Stimulated activated CD4-positive, alpha-beta T cell treated with anti-CD3 and anti-CD28 coated beads, Interleukin-15, amount 100 ng/mL, for 48 hours (primary cell): ENCODE measurements around the gene AUP1.

ENCODE experiments used
- DNase-seq, 2 donors: peaks; one replicate each; pipeline ENCODE4 v3.0.0-alpha.2; 2020; ENCODE audit warnings: low read depth in 2 of 2

The AUP1 gene

DNA sequence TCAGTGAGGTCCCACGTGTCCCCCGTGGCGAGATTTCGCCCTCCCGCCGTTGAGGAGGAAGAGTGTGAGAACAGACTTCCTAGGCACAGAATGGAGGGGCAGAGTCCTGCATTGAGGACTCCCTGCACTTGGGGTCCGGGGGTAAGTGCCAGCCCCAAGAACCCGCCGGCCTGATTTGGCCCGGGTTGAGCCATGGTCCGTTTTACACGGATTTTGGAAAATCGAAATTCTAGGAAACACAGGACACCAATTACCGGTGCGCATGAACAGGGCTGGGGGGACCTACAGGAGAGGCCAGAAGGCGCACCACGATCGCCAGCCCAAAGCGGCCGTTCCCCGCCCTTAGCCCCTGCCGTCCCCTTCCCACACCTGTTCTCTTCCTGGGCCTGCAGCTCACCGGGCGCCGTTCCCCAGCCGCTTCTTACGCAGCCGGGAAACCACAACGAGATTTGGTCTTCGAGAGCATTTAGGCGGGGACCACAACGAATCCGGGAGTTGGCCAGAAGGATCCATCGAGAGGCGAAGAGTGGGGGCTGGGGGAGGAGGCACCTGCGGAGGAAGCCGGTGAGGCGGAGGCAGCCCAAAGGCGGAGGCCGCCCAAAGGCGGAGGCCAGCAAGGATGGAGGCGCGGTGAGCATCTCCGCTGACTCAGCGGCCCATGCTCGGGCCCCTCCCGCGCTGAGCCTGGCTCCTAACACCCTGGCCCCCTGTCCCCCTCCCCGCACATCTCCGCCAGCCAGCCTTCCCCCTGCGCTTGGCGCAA lies 15.7 kb downstream of the AUP1 start:
- DNase-seq, result no peak

DNA sequence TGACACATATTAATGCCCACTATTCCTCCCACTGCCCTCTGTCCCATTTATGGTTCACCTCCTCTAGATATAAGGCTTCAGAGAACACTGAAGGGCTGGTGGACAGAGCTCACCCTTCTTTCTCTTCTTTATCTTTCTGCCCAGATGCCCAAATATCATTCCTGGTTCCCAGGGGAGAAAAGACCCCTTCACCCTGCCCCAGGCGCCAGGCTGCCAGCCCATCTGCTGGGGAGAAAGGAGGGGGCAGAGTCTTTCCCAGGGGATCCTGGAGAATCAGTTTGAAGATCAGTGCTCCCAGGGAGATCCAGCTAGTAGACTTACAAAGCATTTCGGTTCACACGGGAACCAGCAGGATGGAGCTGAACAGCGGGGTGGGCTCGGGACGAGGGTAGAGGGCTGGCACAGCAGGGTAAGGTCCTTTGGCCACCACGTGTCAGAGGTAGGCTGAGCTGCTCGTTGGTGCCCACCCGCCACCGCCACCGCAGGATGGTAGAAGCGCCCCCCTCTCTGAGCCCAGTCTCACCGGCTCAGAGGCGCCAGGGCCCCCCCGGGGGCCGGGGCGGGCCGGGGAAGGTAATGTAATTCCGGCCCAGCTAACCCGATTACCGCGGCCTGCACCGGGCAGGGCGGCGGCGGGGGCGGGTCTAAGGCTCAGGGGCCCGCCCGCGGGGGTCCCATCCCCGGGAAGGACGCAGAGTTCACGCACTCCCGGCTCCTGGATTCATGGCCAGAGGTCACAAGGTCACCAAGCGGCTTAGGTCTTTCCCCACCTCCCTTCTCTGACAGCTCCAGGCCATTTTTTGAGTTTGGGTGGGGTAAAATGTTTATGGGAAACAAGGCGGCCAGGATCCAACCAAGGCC lies 16.5 kb downstream of the AUP1 start:
- DNase-seq, result no peak

DNA sequence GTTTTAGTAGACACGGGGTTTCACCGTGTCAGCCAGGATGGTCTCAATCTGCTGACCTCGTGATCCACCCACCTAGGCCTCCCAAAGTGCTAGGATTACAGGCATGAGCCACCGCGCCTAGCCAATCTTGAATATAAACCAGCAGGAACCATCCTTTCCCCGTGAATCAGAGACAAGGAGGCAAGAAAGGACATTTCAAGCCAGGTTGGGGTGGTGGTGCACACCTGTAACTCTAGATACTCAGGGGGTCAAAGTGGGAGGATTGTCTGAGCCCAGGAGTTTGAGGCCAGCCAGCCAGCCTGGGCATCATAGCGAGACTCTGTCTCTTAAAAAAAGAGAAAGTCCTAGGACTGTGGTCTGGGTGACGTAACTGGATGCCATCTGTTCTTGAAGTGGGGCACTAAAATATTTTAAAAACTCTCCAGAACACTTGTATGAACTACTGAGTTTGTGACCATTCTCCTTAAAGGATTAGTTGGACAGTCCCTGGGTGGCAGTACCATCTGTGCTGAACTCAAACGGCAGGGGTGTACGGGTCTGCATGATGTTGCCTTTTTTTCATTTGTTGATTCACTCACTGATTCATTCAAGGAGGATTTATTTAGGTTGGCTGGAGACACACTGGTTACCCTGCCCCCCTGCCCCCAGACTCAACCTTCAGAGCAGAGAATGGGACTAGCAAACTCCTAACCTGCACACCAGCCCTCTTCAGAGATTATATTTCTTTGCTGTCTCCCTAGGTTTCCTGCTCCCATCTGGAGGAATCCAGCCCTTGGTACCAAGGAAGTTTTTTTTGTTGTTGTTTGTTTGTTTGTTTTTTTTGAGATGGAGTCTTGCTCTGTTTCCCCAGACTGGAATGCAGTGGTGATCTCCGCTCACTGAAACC lies 18.2 kb downstream of the AUP1 start:
- no peak for DNase-seq

DNA sequence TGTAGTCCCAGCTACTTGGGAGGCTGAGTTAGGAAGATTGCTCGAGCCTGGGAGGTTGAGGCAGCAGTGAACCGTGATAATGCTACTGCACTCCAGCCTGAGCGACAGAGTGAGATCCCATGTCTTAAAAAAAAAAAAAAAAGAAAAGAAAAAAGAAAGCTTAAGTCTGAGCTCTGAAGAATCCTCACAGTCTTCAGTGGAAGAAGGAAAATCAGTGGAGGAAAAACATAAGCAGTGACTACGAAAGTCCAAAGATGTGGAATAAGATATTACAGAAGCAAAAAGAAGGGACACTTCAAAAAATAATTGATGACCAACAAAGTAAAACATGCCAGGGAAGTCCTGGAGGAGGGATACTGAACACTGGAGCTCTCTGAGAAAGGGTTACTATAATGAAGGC lies 19.2 kb downstream of the AUP1 start:
- no peak for DNase-seq

DNA sequence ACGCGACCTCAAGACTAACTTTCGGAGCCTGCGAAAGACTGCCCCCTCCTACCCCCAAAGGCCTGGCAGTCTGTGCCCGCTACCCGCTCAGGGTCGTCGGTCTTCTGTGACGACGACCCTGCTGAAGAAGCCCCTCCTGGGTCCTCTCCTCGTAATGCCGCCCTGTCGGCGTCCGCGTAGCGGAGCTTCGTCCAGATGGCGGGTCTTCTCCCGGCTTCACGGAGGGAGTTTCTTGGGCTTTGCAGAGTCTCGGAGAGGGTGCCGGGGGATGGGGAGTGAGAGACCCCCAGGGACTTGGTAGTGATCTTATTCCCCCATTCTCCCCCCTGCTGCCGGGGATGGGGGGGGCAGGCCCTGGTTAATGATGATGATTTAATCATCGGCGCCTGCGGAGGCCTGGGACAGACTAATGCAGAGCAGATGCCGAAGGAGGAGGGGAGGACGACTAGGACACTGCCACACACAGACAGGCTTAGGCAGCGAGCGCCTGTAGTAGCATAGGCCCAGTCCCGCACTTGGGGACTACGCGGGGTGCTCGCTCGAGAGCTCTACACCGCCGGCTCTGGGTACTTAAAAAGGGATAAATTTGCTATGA lies 21.5 kb downstream of the AUP1 start:
- DNase-seq, result no peak

DNA sequence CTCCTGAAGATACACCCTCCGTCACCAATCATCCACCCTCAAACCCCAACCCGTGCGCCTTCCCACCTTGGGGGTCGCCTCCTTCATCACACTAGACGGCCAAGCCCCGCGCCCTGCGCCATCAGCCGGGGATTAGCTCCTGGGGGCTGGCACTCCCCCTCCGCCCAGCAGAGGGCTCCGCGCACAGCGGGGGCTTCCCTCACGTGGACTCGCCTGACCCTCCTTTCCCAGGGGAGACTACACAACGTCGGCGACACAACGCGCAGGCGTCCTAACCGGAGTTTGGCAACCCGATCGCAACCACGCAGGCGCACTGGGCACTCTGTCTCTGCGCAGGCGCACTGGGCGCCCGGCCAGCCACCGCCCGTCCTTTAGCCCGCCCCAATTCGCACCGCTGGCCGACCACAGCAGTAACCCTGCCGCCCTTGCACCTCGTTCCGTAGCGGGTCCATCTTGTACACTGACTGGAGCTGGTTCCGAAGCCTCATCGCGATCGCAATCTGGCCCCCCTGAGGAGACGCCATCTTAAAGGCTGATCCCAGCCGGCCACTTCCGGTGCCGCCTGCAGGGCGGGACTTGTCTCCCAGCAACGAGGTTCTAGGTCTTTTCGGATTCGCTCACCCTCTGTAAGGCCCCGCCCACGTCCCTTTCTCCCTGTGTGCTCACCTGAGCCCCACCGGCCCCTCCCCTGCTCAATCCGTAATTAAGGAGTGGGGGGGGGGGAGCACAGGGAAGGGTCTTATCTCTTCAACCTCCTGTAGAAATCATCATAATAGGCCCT lies 22.2 kb downstream of the AUP1 start, which contains the start of gene PCGF1:
Gene PCGF1, minus strand, starts transcription at position 551 of the 781 bp plus-strand sequence. Its CDS starts 27 bp downstream, at position 524.
- DNase-seq, result peak; percentile 96 to 99

DNA sequence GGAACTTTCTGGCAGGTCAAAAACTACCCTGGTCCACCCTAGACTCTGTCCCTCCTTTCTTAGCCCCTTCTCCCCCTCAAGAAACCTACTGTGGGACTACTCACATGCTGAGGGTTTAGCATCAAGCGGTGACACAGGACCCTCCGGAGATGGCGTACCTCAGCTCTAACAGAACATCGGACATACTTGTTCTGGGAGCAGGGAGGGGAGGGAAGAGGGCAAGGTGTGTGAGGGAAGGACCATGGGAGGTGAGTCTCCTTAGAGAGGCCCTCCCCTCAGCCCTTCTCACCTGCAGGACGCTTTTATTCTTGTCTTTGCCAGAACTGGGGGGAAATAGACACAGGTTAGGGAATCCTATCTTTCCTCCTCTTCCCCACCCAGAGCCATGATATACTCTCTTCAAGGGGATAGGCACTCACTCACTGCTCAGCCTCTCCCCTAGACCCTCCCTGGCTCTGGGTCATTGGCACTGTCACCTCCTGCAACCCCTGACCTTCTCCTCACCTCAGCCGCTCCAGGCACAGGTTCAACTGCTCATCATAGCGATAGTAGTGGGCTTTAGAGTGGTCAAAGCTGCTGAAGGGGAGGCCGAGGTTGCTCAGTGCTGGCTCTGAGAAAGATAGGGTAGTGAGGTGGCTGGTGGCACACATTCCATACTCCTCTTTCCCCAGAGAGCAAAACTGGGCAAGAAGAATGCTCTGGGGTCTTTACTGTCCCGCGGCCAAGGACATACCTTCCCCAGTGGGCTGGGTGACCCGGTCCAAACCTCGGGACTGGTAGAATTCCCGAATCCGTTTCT lies 23.9 kb downstream of the AUP1 start:
- DNase-seq, result no peak

DNA sequence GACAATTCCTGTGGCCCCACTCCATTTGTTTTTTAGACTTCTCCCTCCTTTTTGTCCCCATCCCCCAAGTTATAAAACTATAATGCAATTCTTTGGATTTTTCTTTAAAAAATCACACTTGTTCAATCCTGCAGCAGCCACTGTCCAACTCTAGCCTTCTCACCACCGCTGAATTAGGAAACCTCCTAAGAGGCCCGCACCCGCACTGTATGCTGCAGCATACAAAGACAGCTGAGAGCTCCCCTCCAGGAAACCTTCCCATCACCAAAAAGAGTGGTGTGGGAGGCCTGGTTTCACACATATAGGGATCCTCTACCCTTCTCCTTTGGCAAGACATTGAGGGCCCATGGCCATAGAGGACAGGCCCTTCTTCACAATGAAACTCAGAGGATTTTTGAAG lies 24.9 kb downstream of the AUP1 start:
- DNase-seq, result no peak

DNA sequence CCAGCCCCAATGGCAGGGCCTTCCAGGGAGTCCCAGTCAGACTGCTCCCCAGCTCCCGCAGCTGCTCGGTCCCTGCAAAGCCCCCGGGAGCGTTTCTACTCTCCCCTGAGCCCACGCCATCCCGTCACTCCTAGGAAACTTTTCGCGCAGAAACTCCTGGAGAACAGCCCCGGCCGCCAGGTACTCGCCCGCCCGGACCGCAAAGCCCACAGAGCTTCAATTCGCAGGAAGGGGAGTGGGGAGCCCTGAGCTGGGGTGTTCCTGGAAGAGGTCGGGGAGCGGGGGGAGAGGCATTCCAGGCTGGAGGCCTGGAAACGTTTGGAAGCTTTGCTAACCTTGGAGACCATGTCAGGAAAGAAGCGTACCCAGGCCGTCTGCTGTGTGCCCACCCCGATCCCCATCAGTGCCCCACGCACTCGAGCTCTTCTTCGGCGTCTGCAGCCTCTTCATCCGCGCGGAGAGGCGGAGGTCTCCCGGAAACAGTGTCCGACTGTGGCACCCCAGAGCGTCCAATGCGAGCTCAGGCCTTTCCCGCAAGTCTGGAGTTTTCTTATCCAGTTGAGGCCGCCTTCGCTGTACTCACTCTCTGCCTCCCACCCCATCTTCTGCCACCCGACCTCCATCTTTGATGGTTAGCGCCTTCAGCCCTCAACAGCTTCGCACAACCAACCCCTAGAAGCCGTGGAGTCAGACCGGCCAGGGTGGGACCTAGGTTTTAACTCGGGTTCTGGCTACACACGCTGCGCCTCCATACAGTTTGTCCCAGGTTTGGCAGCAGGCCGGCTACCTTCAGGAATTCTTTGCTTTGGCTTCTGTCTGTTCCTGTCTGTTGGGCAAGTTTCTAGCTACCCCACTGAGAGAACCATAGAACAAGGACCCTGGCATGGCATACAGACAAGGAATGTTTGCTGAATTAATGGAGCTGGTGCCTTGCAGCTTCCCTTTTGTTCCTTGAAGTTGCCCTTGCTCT lies 25.7 kb downstream of the AUP1 start:
- no peak for DNase-seq

DNA sequence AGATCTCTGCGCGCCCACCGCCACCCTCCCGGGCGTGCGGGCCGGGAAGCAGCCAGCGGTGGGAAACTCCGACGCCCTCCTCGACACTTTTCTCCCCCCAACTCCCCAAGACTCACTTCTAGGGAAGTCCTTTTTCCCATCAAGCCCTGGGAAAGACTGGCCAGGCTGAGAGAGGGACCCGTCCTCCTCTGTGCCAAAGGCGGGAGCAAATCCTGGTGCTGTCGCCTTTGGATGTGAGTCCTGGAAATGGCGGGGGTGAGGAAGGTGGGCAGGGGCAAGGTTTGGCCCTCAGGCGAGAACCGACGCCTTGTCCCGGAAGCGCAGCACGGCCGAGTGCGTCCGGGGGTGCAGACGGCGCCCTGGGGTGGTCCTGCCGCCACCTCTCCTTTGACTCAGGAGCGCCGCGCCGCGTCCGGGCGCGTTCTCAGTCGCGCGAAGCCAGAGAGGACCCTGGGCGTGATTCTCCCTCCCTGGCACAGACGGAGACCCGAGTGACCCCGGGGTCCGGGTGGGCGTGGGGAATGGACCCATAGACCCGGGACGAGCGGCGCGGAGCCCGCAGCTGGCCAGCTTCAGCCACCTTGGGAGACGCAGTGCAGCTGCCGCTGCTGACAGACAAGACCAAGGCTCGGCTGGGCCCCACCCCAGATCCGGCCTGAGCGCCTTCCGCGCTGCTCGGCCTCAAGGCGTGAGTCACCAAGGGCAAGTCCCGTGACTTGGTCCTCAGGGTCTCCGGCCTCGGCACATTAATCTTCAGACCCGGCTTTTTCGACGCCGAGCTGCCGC lies 26.6 kb downstream of the AUP1 start:
- no peak for DNase-seq

DNA sequence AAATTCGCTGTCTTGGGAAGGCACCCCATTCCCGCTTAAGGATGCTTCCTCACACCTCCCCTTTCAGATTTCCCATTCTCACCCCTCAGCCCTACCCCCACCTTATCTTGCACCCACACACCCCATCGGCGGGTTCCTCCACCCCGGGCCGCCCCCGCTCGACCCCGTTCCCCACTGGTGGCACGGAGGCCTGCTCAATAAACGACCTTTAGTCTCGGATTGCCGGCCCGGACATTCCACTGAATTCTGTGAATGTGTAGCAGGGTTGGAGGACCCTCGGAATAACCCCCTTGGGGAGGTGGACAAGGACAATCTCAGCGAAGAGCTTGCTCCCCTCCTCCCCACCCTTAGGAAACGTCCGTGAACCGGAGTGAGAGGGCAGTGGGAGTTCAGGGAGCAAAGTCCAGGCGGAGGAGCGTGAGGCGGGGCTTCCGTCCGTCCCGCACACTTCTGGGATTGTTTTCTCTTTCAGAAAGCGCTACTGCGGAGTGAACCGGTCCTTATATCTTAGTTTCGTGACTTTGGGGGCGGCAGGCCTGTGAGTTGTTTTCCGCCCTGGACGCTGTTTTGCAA lies 27.3 kb downstream of the AUP1 start:
- DNase-seq, result no peak

DNA sequence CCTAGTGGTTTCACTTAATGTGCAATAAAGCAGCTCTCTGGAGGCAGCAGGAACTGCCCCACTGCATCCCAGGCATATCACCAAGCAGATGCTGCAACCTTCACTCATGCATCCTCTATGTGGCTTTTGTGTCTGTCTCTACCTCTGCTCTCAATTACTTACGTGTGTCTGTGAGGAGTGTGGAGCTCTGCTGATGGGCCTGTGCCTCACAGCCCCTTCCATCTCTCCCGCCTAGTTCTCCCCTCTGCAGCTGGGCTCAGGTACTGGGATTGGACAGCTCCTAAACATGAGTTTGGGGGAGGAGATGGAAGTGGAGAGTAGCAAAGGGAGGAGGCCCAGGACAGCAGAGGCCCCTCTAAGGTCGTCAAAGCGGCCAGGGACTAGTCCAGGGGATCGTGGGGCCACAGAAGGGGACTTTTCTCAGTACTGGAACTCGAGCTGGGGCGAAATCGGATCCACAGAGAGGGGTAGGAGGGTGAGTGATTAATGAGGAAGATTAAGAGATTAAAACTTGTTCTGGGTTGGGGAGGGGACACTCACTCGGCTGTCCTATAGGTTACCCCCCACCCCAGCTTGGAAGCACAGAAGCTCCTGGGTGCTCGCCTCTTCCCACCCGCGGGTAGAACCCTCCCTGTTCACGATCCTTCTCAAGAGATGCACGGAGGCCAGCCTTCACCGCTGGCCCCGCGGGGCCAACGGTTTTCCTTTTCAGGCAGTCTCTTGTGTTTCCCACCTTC lies 28.0 kb downstream of the AUP1 start:
- DNase-seq, result no peak

DNA sequence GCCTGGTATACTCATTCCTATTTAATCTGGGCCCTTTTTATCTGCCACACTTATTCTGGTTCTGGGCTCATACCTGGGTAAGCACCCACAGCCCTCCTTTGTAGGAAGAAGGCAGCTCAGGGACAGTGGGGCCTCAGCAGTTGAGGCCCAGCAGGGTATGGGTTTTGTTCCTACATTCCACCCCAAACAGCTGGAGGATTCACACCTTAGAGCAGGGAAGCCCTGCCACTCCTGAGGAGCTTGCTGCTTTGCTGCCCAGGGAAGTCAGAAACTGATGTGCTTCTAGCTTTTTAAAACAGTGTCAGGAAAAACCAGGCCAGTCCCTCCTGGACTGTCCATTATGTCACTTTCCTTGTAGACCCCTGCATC lies 28.9 kb downstream of the AUP1 start:
- DNase-seq, result no peak

DNA sequence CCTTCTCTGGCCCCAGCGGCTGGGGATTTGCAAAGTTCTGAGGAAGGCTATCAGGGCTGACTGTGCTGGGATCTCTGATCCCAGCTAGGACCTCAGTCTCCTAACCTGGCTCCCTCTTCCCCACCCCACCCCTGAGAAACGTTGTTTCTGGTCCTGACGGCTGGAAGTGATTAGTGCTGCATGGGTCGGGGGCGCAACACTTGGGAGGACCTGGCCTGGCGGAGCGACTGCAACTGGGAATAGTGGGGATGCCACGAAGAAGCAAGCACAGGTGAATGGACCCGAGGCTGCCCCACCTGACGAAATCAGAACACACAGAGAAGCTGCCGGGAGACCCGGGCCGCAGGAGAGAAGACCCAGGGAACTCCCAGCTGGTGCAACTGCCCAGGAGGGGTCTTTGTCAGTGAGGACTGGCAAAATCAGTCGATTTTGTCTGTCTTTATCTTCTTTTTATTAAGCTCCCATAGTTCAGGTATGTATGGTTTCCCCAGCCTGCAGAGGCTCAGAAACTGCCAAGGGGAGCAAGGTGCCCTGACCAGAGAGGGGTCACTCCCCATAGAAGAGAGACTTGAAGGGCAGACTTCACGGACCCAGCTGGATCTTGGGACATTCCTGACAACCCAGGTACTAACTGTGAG lies 29.4 kb downstream of the AUP1 start:
- DNase-seq, result no peak

DNA sequence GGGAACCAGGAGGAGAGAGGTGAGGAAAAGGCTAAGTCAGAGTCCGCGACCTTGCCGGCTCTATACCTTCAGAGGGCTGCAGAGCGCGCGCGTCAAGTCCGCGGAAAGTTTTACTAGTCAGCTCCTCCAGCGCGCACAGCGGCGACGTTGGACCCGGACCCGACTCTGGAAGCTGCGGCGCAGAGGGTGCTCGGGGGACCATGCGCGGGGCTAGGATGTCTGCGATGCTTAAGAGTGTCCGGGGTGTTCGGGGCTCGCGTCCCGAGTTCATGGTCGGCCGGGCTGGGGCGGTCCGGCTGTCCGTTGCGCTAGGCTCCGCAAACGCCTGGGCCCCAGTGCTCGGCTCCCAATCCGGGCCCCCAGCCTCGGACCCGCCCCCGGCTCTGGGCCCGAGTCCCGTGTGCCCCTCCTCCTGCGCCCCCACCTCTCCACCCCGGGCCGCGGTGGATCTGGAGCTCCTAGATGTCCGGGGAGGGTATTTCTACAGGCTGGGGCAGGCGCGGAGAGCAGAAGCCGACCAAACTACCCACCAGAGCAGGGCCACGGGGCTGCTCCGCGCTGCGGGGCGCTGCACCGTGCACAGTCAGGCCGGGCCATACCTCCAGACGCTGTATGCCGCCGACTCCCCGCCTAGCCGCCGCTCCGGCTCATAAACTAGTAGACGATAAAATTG lies 30.1 kb downstream of the AUP1 start, which contains the start of gene LBX2:
Gene LBX2, minus strand, starts transcription at position 337 of the 673 bp plus-strand sequence. Its CDS starts 66 bp downstream, at position 271.
- DNase-seq, result no peak
